Mesenchymal stem cell (in vitro differentiated cells and primary cell): ENCODE results near the gene PSG2.
"Not testable (repeated sequence)": the region's sequence is repeated elsewhere in the genome, so short reads cannot be mapped to it uniquely, and the experiment has no call there.

ENCODE experiments used
- DNase-seq: peaks from one replicate; pipeline ENCODE4 v3.0.0-alpha.2; 2013
- H2AFZ ChIP-seq: one replicate; pipeline ENCODE4 v1.6.1; 2013; ENCODE audit warnings: low read depth, mild to moderate bottlenecking, control low read depth, inconsistent platforms, low read length, moderate library complexity
- H2AK5ac ChIP-seq: 2 replicates; pipeline ENCODE4 v1.6.1; 2013; ENCODE audit warnings: low read length, moderate library complexity, mild to moderate bottlenecking, inconsistent platforms; ENCODE audit not compliant: severe bottlenecking
- H2BK120ac ChIP-seq: one replicate; pipeline ENCODE4 v1.6.1; 2013; ENCODE audit warnings: low read depth, mild to moderate bottlenecking, inconsistent platforms, low read length, moderate library complexity
- H2BK12ac ChIP-seq, 2 experiments: one replicate each; pipeline ENCODE4 v1.6.1; 2013; ENCODE audit warnings: inconsistent platforms in 2 of 2, low read length in 2 of 2, mild to moderate bottlenecking in 2 of 2, moderate library complexity in 2 of 2, control low read depth in 1 of 2
- H2BK15ac ChIP-seq: one replicate; pipeline ENCODE4 v1.6.1; 2013; ENCODE audit warnings: mild to moderate bottlenecking, low read depth, inconsistent platforms; ENCODE audit not compliant: poor library complexity, severe bottlenecking
- H2BK5ac ChIP-seq: 2 replicates; pipeline ENCODE4 v1.6.1; 2013; ENCODE audit warnings: low read depth, mild to moderate bottlenecking, low read length, control low read depth, inconsistent platforms; ENCODE audit not compliant: poor library complexity, severe bottlenecking
- H3K14ac ChIP-seq, 2 experiments: one replicate each; pipeline ENCODE4 v1.6.1; 2013; ENCODE audit warnings: inconsistent platforms in 2 of 2, low read length in 2 of 2, control low read depth in 1 of 2, mild to moderate bottlenecking in 1 of 2, moderate library complexity in 1 of 2
- H3K18ac ChIP-seq, 2 experiments: one replicate each; pipeline ENCODE4 v1.6.1; 2013; ENCODE audit warnings: inconsistent platforms in 2 of 2, low read length in 2 of 2, control low read depth in 1 of 2, low read depth in 1 of 2, mild to moderate bottlenecking in 1 of 2
- H3K23ac ChIP-seq, 2 experiments: one replicate each; pipeline ENCODE4 v1.6.1; 2013; ENCODE audit warnings: inconsistent platforms in 2 of 2, low read length in 2 of 2, mild to moderate bottlenecking in 2 of 2, moderate library complexity in 2 of 2, control low read depth in 1 of 2
- H3K27ac ChIP-seq: 2 replicates; pipeline ENCODE4 v1.5.1; 2013; ENCODE audit warnings: mild to moderate bottlenecking, moderate library complexity, low read length, control low read depth, inconsistent platforms; ENCODE audit not compliant: poor library complexity, severe bottlenecking
- H3K27me3 ChIP-seq, 2 experiments: 2 replicates each; pipeline versions ENCODE4 v1.6.1 to v1.7.0; 2013; ENCODE audit warnings: low read length in 2 of 2, mild to moderate bottlenecking in 2 of 2, moderate library complexity in 2 of 2, control low read depth in 1 of 2, inconsistent platforms in 1 of 2; ENCODE audit not compliant: control insufficient read depth in 1 of 2, insufficient read depth in 1 of 2
- H3K36me3 ChIP-seq, 2 experiments: 2 replicates each; pipeline versions ENCODE4 v1.6.1 to v1.7.0; 2013; ENCODE audit warnings: low read length in 2 of 2, control low read depth in 1 of 2, inconsistent platforms in 1 of 2, low read depth in 1 of 2, mild to moderate bottlenecking in 1 of 2; ENCODE audit not compliant: insufficient read depth in 2 of 2, control insufficient read depth in 1 of 2
- H3K4ac ChIP-seq, 2 experiments: one replicate each; pipeline ENCODE4 v1.6.1; 2013; ENCODE audit warnings: inconsistent platforms in 2 of 2, low read length in 2 of 2, mild to moderate bottlenecking in 2 of 2, moderate library complexity in 2 of 2, control low read depth in 1 of 2, low read depth in 1 of 2
- H3K4me1 ChIP-seq: 2 replicates; pipeline ENCODE4 v1.6.1; 2013; ENCODE audit warnings: low read depth, low read length, control low read depth; ENCODE audit not compliant: control insufficient read depth, insufficient read depth
- H3K4me2 ChIP-seq: 2 replicates; pipeline ENCODE4 v1.6.1; 2013; ENCODE audit warnings: low read length, mild to moderate bottlenecking, inconsistent platforms; ENCODE audit not compliant: poor library complexity, severe bottlenecking
- H3K4me3 ChIP-seq, 2 experiments: 2 replicates each; pipeline versions ENCODE4 v1.5.1 to v1.7.0; 2013; ENCODE audit warnings: low read length in 2 of 2, mild to moderate bottlenecking in 2 of 2, control low read depth in 1 of 2, low read depth in 1 of 2; ENCODE audit not compliant: insufficient read depth in 1 of 2
- H3K79me1 ChIP-seq: replicated peaks from 2 replicates; pipeline ENCODE4 v1.6.1; 2013; ENCODE audit warnings: mild to moderate bottlenecking, control low read depth, low read length, inconsistent platforms; ENCODE audit not compliant: poor library complexity, severe bottlenecking
- H3K9ac ChIP-seq: 2 replicates; pipeline ENCODE4 v1.7.0; 2013; ENCODE audit warnings: mild to moderate bottlenecking, low read length, moderate library complexity
- H3K9me3 ChIP-seq: 2 replicates; pipeline ENCODE4 v1.7.0; 2013; ENCODE audit warnings: mild to moderate bottlenecking, low read length; ENCODE audit not compliant: control insufficient read depth
- H4K8ac ChIP-seq: one replicate; pipeline ENCODE4 v1.6.1; 2013; ENCODE audit warnings: inconsistent platforms, mild to moderate bottlenecking, low read length, moderate library complexity
- H4K91ac ChIP-seq: one replicate; pipeline ENCODE4 v1.6.1; 2013; ENCODE audit warnings: mild to moderate bottlenecking, low read length, inconsistent platforms
- WGBS: methylation state at CpG from one replicate; pipeline ENCODE4 v1.1.7; 2013; ENCODE audit warnings: mixed read lengths; 5-methylcytosine and 5-hydroxymethylcytosine counted together

Gene PSG2

DNA sequence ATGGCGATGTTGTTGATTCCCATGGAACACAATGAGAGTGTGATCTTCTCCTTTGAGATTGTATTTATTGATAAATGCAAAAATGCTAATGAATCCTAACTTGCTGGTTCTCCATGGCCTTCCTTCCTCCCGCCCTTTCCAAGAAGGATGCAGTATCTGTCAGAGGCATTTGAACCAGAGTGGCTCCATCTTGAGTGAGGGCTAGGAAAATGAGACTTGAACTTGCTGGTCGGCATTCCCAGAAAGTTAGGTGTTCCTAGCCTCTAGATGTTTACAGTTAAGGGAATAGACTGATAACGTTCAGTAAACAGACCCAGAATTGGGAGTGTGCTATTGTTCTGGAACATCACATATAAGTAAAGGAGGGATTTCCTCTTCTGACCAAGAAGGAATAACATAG lies 44.2 kb upstream of the PSG2 start:
- H2AK5ac ChIP-seq = no peak overlapping the region

DNA sequence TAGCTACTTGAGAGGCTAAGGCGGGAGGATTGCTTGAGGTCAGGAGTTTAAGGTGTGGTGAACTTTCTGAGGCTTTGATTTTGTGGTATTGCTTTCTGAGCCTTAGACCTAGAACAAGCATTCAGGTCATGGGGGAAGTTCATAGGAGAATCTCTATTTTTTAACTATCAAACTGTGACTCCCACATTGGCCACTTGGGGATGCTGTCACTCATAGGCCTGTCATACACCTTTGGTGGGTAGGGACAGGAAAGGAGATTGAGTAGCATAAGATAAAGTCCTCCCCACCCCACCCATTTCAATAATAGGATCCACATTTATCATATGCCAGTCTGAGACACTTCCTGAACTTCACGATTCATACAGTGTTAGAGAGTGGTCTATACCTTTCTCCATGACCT lies 41.9 kb upstream of the PSG2 start:
- no peak for DNase-seq
- H3K4ac ChIP-seq = no peak overlapping the region
- no peak overlapping the region for H3K27ac ChIP-seq
- 61% methylated on average over 2 of the region's 2 CpGs for WGBS
- no peak overlapping the region for H3K14ac ChIP-seq
- no peak overlapping the region for H3K18ac ChIP-seq
- H4K91ac ChIP-seq = no peak overlapping the region
- no peaks in the 10 kb centered on the region for H3K79me1 ChIP-seq
- no peak overlapping the region for H2BK15ac ChIP-seq
- H3K9me3 ChIP-seq = no peaks in the 10 kb centered on the region
- H3K4me3 ChIP-seq = no peak overlapping the region
- no peak overlapping the region for H3K4me2 ChIP-seq
- no peak overlapping the region for H3K9ac ChIP-seq
- no peak overlapping the region for H2BK12ac ChIP-seq
- no peak overlapping the region for H2AFZ ChIP-seq
- no peak overlapping the region for H2AK5ac ChIP-seq
- H3K4me1 ChIP-seq = no peaks in the 10 kb centered on the region
- no peak overlapping the region for H2BK5ac ChIP-seq
- no peaks in the 10 kb centered on the region for H3K27me3 ChIP-seq
- H3K36me3 ChIP-seq = no peaks in the 10 kb centered on the region
- H4K8ac ChIP-seq = no peak overlapping the region
- no peak overlapping the region for H3K23ac ChIP-seq
- H2BK120ac ChIP-seq = no peak overlapping the region

More for the DNA sequence above, 44.2 kb upstream of the PSG2 start:
- H2BK120ac ChIP-seq = no peak overlapping the region
- no peaks in the 10 kb centered on the region for H3K9me3 ChIP-seq
- H3K4ac ChIP-seq = no peak overlapping the region
- no peaks in the 10 kb centered on the region for H3K27me3 ChIP-seq
- no peak overlapping the region for H3K4me3 ChIP-seq
- no peak overlapping the region for H3K14ac ChIP-seq
- no peak overlapping the region for H3K9ac ChIP-seq
- no peak overlapping the region for H2BK12ac ChIP-seq
- H4K91ac ChIP-seq = no peak overlapping the region
- H2AFZ ChIP-seq = no peak overlapping the region
- no peaks in the 10 kb centered on the region for H3K79me1 ChIP-seq
- no peaks in the 10 kb centered on the region for H3K4me1 ChIP-seq
- H4K8ac ChIP-seq = no peak overlapping the region
- no peak overlapping the region for H3K27ac ChIP-seq
- WGBS = 51% methylated on average over 4 of the region's 4 CpGs
- H3K23ac ChIP-seq = no peak overlapping the region
- H2BK15ac ChIP-seq = no peak overlapping the region
- no peak overlapping the region for H3K18ac ChIP-seq
- H3K4me2 ChIP-seq = no peak overlapping the region
- no peaks in the 10 kb centered on the region for H3K36me3 ChIP-seq
- no peak for DNase-seq
- H2BK5ac ChIP-seq = no peak overlapping the region

DNA sequence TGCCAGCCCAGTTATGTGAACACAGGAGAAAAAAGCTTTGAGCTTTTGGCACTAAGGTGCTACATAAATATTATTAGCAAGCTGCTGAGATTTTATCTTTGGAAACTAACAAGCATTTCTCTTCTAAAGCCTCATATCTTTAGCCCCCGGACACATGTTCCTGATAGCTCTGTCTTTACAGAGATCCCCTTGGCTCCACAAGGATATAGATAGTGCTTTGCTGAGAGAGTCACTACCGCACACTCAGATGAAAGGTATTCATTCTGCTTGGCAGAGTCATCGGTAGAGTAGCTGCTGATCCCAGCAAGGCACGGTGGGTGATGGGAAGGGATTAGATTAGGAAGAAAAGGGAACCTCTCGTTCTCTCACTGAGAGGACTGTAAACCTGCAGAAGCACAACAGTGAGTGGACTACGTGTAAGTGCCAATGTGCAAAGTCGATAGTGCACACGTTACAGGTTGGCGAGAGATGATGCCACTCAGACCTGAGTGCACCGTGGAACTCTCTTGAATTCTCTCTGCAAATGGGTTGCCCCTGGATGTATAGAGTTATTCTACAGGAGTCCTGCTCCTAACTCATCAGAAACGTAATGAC lies 38.0 kb upstream of the PSG2 start:
- H3K4me2 ChIP-seq, H3K4me1 ChIP-seq, H2BK120ac ChIP-seq, H3K23ac ChIP-seq, H2AFZ ChIP-seq, H3K9ac ChIP-seq, H3K79me1 ChIP-seq, H2AK5ac ChIP-seq, H4K91ac ChIP-seq, H3K18ac ChIP-seq, H3K27ac ChIP-seq, H3K14ac ChIP-seq, H3K4me3 ChIP-seq, H3K4ac ChIP-seq, H2BK5ac ChIP-seq, H2BK12ac ChIP-seq, H2BK15ac ChIP-seq, H3K9me3 ChIP-seq, H4K8ac ChIP-seq, DNase-seq, H3K36me3 ChIP-seq, H3K27me3 ChIP-seq: not testable (repeated sequence)
- WGBS = 67% methylated on average over 10 of the region's 11 CpGs

DNA sequence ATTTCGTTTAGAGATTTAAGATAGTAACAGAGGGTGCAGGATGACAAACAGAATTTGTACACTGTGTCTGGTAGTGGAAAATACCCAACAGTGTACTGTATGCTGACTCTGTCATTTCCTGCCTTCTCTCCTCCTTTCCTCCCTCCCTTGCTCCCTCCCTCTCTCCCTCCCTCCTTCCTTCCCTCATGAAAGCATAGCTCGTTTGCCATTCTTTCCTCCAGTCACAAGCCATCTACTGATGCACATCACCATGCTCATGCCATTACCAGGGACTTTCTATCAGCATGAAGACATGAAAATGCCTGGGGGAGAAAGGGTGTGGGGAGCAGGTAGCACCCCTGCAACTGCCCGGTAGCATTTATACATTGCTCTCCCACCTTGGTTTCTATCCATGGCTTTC lies 37.0 kb upstream of the PSG2 start:
- H2BK5ac ChIP-seq, H3K27ac ChIP-seq, H3K4me1 ChIP-seq, H4K91ac ChIP-seq, H2BK15ac ChIP-seq, H3K79me1 ChIP-seq, H3K9ac ChIP-seq, H4K8ac ChIP-seq, H3K18ac ChIP-seq, H3K4me3 ChIP-seq, H3K14ac ChIP-seq, H2AFZ ChIP-seq, H3K4me2 ChIP-seq, H2BK120ac ChIP-seq, H2BK12ac ChIP-seq, DNase-seq, H2AK5ac ChIP-seq, H3K4ac ChIP-seq, H3K9me3 ChIP-seq, H3K23ac ChIP-seq, H3K27me3 ChIP-seq, H3K36me3 ChIP-seq: not testable (repeated sequence)
- WGBS = 61% methylated on average over 2 of the region's 3 CpGs
